Liver (tissue), 9 donors: ENCODE measurements around the gene USF2. TPM values are rescaled to one million over a fixed set of nuclear protein-coding genes. Genes with fewer than 3 reads are reported as not detected.
A peak's percentile ranks its signal among the peaks of the same experiment; 100 is the strongest.
"Not testable (repeated sequence)": the region's sequence is repeated elsewhere in the genome, so short reads cannot be mapped to it uniquely, and the experiment has no call there.

Experiments
- DNase-seq: peaks from one replicate; pipeline ENCODE4 v3.0.0-alpha.2; 2017; ENCODE audit warnings: low spot score
- H3K27ac ChIP-seq, 2 donors: one replicate each; pipeline ENCODE4 v1.7.0; 2013; ENCODE audit warnings: inconsistent platforms in 2 of 2, low read length in 2 of 2, control low read depth in 1 of 2, low read depth in 1 of 2, mild to moderate bottlenecking in 1 of 2
- H3K27me3 ChIP-seq, 4 donors: one replicate each; pipeline versions ENCODE4 v1.6.1 to v1.7.0; 2013; ENCODE audit warnings: low read length in 3 of 4, inconsistent platforms in 1 of 4, mild to moderate bottlenecking in 1 of 4, moderate library complexity in 1 of 4; ENCODE audit not compliant: control insufficient read depth in 4 of 4, insufficient read depth in 4 of 4
- H3K36me3 ChIP-seq, 4 donors: one replicate each; pipeline versions ENCODE4 v1.6.1 to v1.7.0; 2013; ENCODE audit warnings: low read length in 3 of 4, mild to moderate bottlenecking in 3 of 4, low read depth in 1 of 4, moderate library complexity in 1 of 4; ENCODE audit not compliant: control insufficient read depth in 4 of 4, insufficient read depth in 3 of 4
- H3K4me1 ChIP-seq, 4 donors: one replicate each; pipeline versions ENCODE4 v1.6.1 to v1.7.0; 2013; ENCODE audit warnings: low read length in 3 of 4, mild to moderate bottlenecking in 3 of 4, moderate library complexity in 1 of 4; ENCODE audit not compliant: control insufficient read depth in 4 of 4, insufficient read depth in 4 of 4
- H3K4me3 ChIP-seq, 3 donors: one replicate each; pipeline versions ENCODE4 v1.6.1 to v1.7.0; 2013; ENCODE audit warnings: low read length in 3 of 3, control low read depth in 1 of 3, low read depth in 1 of 3, mild to moderate bottlenecking in 1 of 3
- H3K9ac ChIP-seq, 2 donors: one replicate each; pipeline ENCODE4 v1.7.0; 2013; ENCODE audit warnings: low read length in 2 of 2, mild to moderate bottlenecking in 2 of 2, moderate library complexity in 2 of 2, control low read depth in 1 of 2, low read depth in 1 of 2
- H3K9me3 ChIP-seq, 4 donors: one replicate each; pipeline versions ENCODE4 v1.6.1 to v1.7.0; 2013; ENCODE audit warnings: low read length in 3 of 4; ENCODE audit not compliant: control insufficient read depth in 4 of 4
- CTCF ChIP-seq: fragments of 150-350 bp; IDR thresholded peaks from 2 replicates; pipeline ENCODE4 v1.5.1; 2017; ENCODE audit warnings: improper control_type of control experiment, low read depth, low read length; ENCODE audit not compliant: missing input control
- EGR1 ChIP-seq, 2 donors: IDR thresholded peaks; 2 replicates each; pipeline ENCODE4 v1.6.1; 2016 to 2018; ENCODE audit warnings: antibody characterized with exemption in 2 of 2, low read depth in 2 of 2
- FOXA1 ChIP-seq: IDR thresholded peaks from 2 replicates; pipeline ENCODE4 v1.6.1; 2016; ENCODE audit warnings: antibody characterized with exemption
- RAD21 ChIP-seq, 2 donors: IDR thresholded peaks; 2 replicates each; pipeline ENCODE4 v1.6.1; 2016; ENCODE audit warnings: antibody characterized with exemption in 2 of 2, mild to moderate bottlenecking in 2 of 2
- SP1 ChIP-seq: IDR thresholded peaks from 2 replicates; pipeline ENCODE4 v1.6.1; 2018; ENCODE audit warnings: antibody characterized with exemption, mild to moderate bottlenecking
- YY1 ChIP-seq: IDR thresholded peaks from 2 replicates; pipeline ENCODE4 v1.6.1; 2016; ENCODE audit warnings: antibody characterized with exemption, mild to moderate bottlenecking
- WGBS: extraction: QIAGEN DNeasy Blood & Tissue Kit; methylation state at CpG from one replicate; pipeline ENCODE4 v1.1.7; 2013; 5-methylcytosine and 5-hydroxymethylcytosine counted together
- polyA plus RNA-seq, 2 donors: library from polyadenylated mRNA; stranded (reverse) in 1 of 2; unstranded in 1 of 2; fragments of 200-250 nt in 1 of 2; fragments of >200 nt in 1 of 2; fragmentation: Nextera tagmentation in 1 of 2; extraction: Ambion mirVana in 1 of 2; gene quantifications; one replicate each; pipeline versions ENCODE4 v1.2.1 to v1.2.3, GENCODE V29; 2013 to 2015
- total RNA-seq, 2 donors: library from RNA; depleted of rRNA; stranded (reverse); fragments of >200 nt; gene quantifications; one replicate each; pipeline ENCODE4 v1.2.3, GENCODE V29; 2014
- donor health status: healthy.
- donor health status: healthy.
- donor health status: healthy.
- donor health status: healthy.
- donor health status: healthy.

Gene USF2
- total RNA-seq, result 10 to 100 TPM; 31.6 to 80.2 TPM
- 10 to 100 TPM; 22.8 to 85.9 TPM for polyA plus RNA-seq

GRCh38 chr19:35268536-35269437, at the start of gene USF2:
Gene USF2, plus strand, starts transcription at chr19:35268962. Its CDS starts 140 bp downstream, at chr19:35269102.
- H3K36me3 ChIP-seq, result peaks cover 0 to 9% (median 7%) of the 10 kb centered on the region in 4 donors
- peak within 1 kb of the TSS; percentile 63 to 89 (median 83) for H3K4me3 ChIP-seq
- H3K9me3 ChIP-seq, result no peaks in the 10 kb centered on the region
- DNase-seq, result peak; percentile 68
- WGBS, result 1% methylated on average over 117 of the region's 126 CpGs
- peaks cover 23 to 66% (median 46%) of the 10 kb centered on the region in 4 donors for H3K4me1 ChIP-seq
- peak within 1 kb of the TSS; percentile 83 to 95 for H3K27ac ChIP-seq
- TF ChIP-seq EGR1 (IDR thresholded peaks at IDR 0.05; ENCODE audit: low read depth in 2 of 2) (no peak), YY1 (no peak)
- H3K27me3 ChIP-seq, result no peaks in the 10 kb centered on the region
- peak within 1 kb of the TSS; percentile 87 for H3K9ac ChIP-seq

GRCh38 chr19:35219008-35219407, 49.8 kb upstream of the USF2 start:
- Histone ChIP-seq H3K36me3 (no peaks in the 10 kb centered on the region), H3K27ac (no peak overlapping the region), H3K27me3 (no peaks in the 10 kb centered on the region), H3K4me1 (no peaks in the 10 kb centered on the region), H3K4me3 (no peak overlapping the region), H3K9me3 (no peaks in the 10 kb centered on the region), H3K9ac (no peak overlapping the region)
- 88% methylated on average over 1 of the region's 1 CpG for WGBS
- TF ChIP-seq RAD21 (IDR thresholded peaks at IDR 0.05) (no peak), EGR1 (IDR thresholded peaks at IDR 0.05; ENCODE audit: low read depth in 2 of 2) (no peak)
- DNase-seq, result no peak

GRCh38 chr19:35220315-35220921, 48.3 kb upstream of the USF2 start:
- no peak for DNase-seq
- H3K9me3 ChIP-seq, result no peaks in the 10 kb centered on the region
- WGBS, result 63% methylated on average over 3 of the region's 3 CpGs

GRCh38 chr19:35220973-35221590, 47.7 kb upstream of the USF2 start:
- H3K27ac ChIP-seq, result not testable (repeated sequence)

More at GRCh38 chr19:35220315-35220921, 48.3 kb upstream of the USF2 start:
- Histone ChIP-seq H3K4me3 (no peak overlapping the region), H3K27me3 (no peaks in the 10 kb centered on the region), H3K27ac (no peak overlapping the region), H3K9ac (no peak overlapping the region), H3K4me1 (no peaks in the 10 kb centered on the region), H3K36me3 (no peaks in the 10 kb centered on the region)
- no peak for TF ChIP-seq CTCF
- no peak for TF ChIP-seq YY1
- TF ChIP-seq FOXA1, result no peak
- peak; percentile 12 for TF ChIP-seq SP1
- no peak for TF ChIP-seq EGR1 (IDR thresholded peaks at IDR 0.05; ENCODE audit: low read depth in 2 of 2)

More at GRCh38 chr19:35220973-35221590, 47.7 kb upstream of the USF2 start:
- WGBS, result 94% methylated on average over 4 of the region's 4 CpGs
- H3K9ac ChIP-seq, H3K4me3 ChIP-seq, DNase-seq, H3K4me1 ChIP-seq, H3K27me3 ChIP-seq, H3K9me3 ChIP-seq, H3K36me3 ChIP-seq: not testable (repeated sequence)
